Trophoblast cell (in vitro differentiated cells and primary cell): ENCODE results near the gene ZBTB43.

ENCODE experiments used
- DNase-seq, 2 donors: peaks; one replicate each; pipeline ENCODE4 v3.0.0-alpha.2; 2016
- H2AFZ ChIP-seq: 2 replicates; pipeline ENCODE4 v1.6.1; 2013; ENCODE audit warnings: low read length, moderate library complexity, mild to moderate bottlenecking; ENCODE audit not compliant: insufficient read depth, poor library complexity
- H2AK5ac ChIP-seq: 2 replicates; pipeline ENCODE4 v1.6.1; 2013; ENCODE audit warnings: mild to moderate bottlenecking, low read length
- H2BK120ac ChIP-seq: 2 replicates; pipeline ENCODE4 v1.6.1; 2013; ENCODE audit warnings: low read length, mild to moderate bottlenecking, moderate library complexity; ENCODE audit not compliant: insufficient read depth, poor library complexity
- H2BK12ac ChIP-seq: 2 replicates; pipeline ENCODE4 v1.6.1; 2013; ENCODE audit warnings: mild to moderate bottlenecking, low read length, moderate library complexity
- H2BK5ac ChIP-seq: 2 replicates; pipeline ENCODE4 v1.6.1; 2013; ENCODE audit warnings: low read length, low read depth, moderate library complexity, mild to moderate bottlenecking; ENCODE audit not compliant: poor library complexity
- H3K14ac ChIP-seq: 2 replicates; pipeline ENCODE4 v1.6.1; 2013; ENCODE audit warnings: mild to moderate bottlenecking, low read length
- H3K18ac ChIP-seq: 2 replicates; pipeline ENCODE4 v1.6.1; 2013; ENCODE audit warnings: mild to moderate bottlenecking, low read length
- H3K23ac ChIP-seq: 2 replicates; pipeline ENCODE4 v1.6.1; 2013; ENCODE audit warnings: low read length
- H3K27ac ChIP-seq: 2 replicates; pipeline ENCODE4 v1.5.1; 2013; ENCODE audit warnings: low read depth, mild to moderate bottlenecking, inconsistent platforms, low read length, moderate library complexity
- H3K27me3 ChIP-seq: 2 replicates; pipeline ENCODE4 v1.6.1; 2013; ENCODE audit warnings: inconsistent platforms, mild to moderate bottlenecking, low read length, moderate library complexity; ENCODE audit not compliant: insufficient read depth
- H3K36me3 ChIP-seq, 2 experiments: 1 replicate in 1 of 2; 2 replicates in 1 of 2; pipeline ENCODE4 v1.6.1; 2013; ENCODE audit warnings: low read length in 2 of 2, mild to moderate bottlenecking in 2 of 2, moderate library complexity in 1 of 2; ENCODE audit not compliant: insufficient read depth in 2 of 2, control insufficient read depth in 1 of 2
- H3K4ac ChIP-seq: 2 replicates; pipeline ENCODE4 v1.6.1; 2013; ENCODE audit warnings: low read depth, mild to moderate bottlenecking, low read length, moderate library complexity
- H3K4me1 ChIP-seq, 2 experiments: 1 replicate in 1 of 2; 2 replicates in 1 of 2; pipeline ENCODE4 v1.6.1; 2013; ENCODE audit warnings: low read length in 2 of 2, mild to moderate bottlenecking in 2 of 2, moderate library complexity in 1 of 2; ENCODE audit not compliant: insufficient read depth in 2 of 2, control insufficient read depth in 1 of 2
- H3K4me2 ChIP-seq: 2 replicates; pipeline ENCODE4 v1.6.1; 2013; ENCODE audit warnings: inconsistent platforms, mild to moderate bottlenecking, low read length, moderate library complexity
- H3K4me3 ChIP-seq: 2 replicates; pipeline ENCODE4 v1.5.1; 2013; ENCODE audit warnings: mild to moderate bottlenecking, low read depth, low read length, inconsistent platforms
- H3K79me1 ChIP-seq: one replicate; pipeline ENCODE4 v1.6.1; 2013; ENCODE audit warnings: low read length
- H3K79me2 ChIP-seq: 2 replicates; pipeline ENCODE4 v1.6.1; 2013; ENCODE audit warnings: low read length, mild to moderate bottlenecking; ENCODE audit not compliant: control insufficient read depth, insufficient read depth, poor library complexity
- H3K9ac ChIP-seq: 2 replicates; pipeline ENCODE4 v1.6.1; 2013; ENCODE audit warnings: mild to moderate bottlenecking, low read length
- H3K9me3 ChIP-seq: 2 replicates; pipeline ENCODE4 v1.6.1; 2013; ENCODE audit warnings: low read depth, mild to moderate bottlenecking, control low read depth, inconsistent platforms, low read length; ENCODE audit not compliant: insufficient read depth
- H4K12ac ChIP-seq: 2 replicates; pipeline ENCODE4 v1.6.1; 2013; ENCODE audit warnings: low read depth, mild to moderate bottlenecking, low read length, moderate library complexity
- H4K8ac ChIP-seq: 2 replicates; pipeline ENCODE4 v1.6.1; 2013; ENCODE audit warnings: low read depth, mild to moderate bottlenecking, low read length, moderate library complexity
- H4K91ac ChIP-seq: one replicate; pipeline ENCODE4 v1.6.1; 2013; ENCODE audit warnings: low read depth, mild to moderate bottlenecking, low read length, moderate library complexity
- WGBS: extraction: QIAGEN DNeasy Blood & Tissue Kit; methylation state at CpG from one replicate; pipeline ENCODE4 v1.1.7; 2013; ENCODE audit warnings: missing lambda C conversion rate; ENCODE audit not compliant: insufficient read length, insufficient coverage; ENCODE audit errors: extremely low coverage; 5-methylcytosine and 5-hydroxymethylcytosine counted together

Gene ZBTB43

GRCh38 chr9:126869368-126869767 lies 64.5 kb downstream of the ZBTB43 start:
- H2AFZ ChIP-seq = peak overlapping the region; percentile 6
- no peak overlapping the region for H3K4me3 ChIP-seq
- no peaks in the 10 kb centered on the region for H3K79me1 ChIP-seq
- H3K27me3 ChIP-seq = no peaks in the 10 kb centered on the region
- H4K8ac ChIP-seq = no peak overlapping the region
- H2BK120ac ChIP-seq = no peak overlapping the region
- H2BK5ac ChIP-seq = no peak overlapping the region
- H2BK12ac ChIP-seq = no peak overlapping the region
- H3K27ac ChIP-seq = no peak overlapping the region
- peaks cover 14 to 18% of the 10 kb centered on the region in 2 experiments for H3K36me3 ChIP-seq
- peaks cover 2 to 5% of the 10 kb centered on the region in 2 experiments for H3K4me1 ChIP-seq
- H4K91ac ChIP-seq = no peak overlapping the region
- H3K9me3 ChIP-seq = no peaks in the 10 kb centered on the region
- DNase-seq = no peak
- no peak overlapping the region for H2AK5ac ChIP-seq
- no peak overlapping the region for H3K14ac ChIP-seq
- no CpG with 5 or more reads among the region's 7 CpGs for WGBS
- H3K4me2 ChIP-seq = no peak overlapping the region
- peaks cover 3% of the 10 kb centered on the region for H3K79me2 ChIP-seq
- H3K4ac ChIP-seq = peak overlapping the region; percentile 89
- H3K23ac ChIP-seq = no peak overlapping the region
- no peak overlapping the region for H4K12ac ChIP-seq
- no peak overlapping the region for H3K9ac ChIP-seq
- H3K18ac ChIP-seq = peak overlapping the region; percentile 11

GRCh38 chr9:126872516-126872915 lies 67.7 kb downstream of the ZBTB43 start:
- no peak overlapping the region for H3K4ac ChIP-seq
- no peak overlapping the region for H2BK5ac ChIP-seq
- H3K23ac ChIP-seq = no peak overlapping the region
- no peak overlapping the region for H3K4me3 ChIP-seq
- no peak overlapping the region for H4K8ac ChIP-seq
- H4K91ac ChIP-seq = no peak overlapping the region
- no peak overlapping the region for H3K4me2 ChIP-seq
- H3K9ac ChIP-seq = no peak overlapping the region
- no peak for DNase-seq
- H3K27me3 ChIP-seq = no peaks in the 10 kb centered on the region
- peaks cover 2 to 7% of the 10 kb centered on the region in 2 experiments for H3K4me1 ChIP-seq
- WGBS = no CpG with 5 or more reads among the region's 4 CpGs
- H3K79me1 ChIP-seq = no peaks in the 10 kb centered on the region
- no peak overlapping the region for H3K14ac ChIP-seq
- no peak overlapping the region for H2BK120ac ChIP-seq
- H2AFZ ChIP-seq = no peak overlapping the region
- peaks cover 7 to 10% of the 10 kb centered on the region in 2 experiments for H3K36me3 ChIP-seq
- H2BK12ac ChIP-seq = no peak overlapping the region
- no peaks in the 10 kb centered on the region for H3K9me3 ChIP-seq
- H3K18ac ChIP-seq = no peak overlapping the region
- no peak overlapping the region for H3K27ac ChIP-seq
- peaks cover 2% of the 10 kb centered on the region for H3K79me2 ChIP-seq
- no peak overlapping the region for H2AK5ac ChIP-seq
- H4K12ac ChIP-seq = no peak overlapping the region

GRCh38 chr9:126874546-126875314 lies 69.9 kb downstream of the ZBTB43 start:
- Histone ChIP-seq H3K9ac (no peak overlapping the region), H2AFZ (no peak overlapping the region), H4K8ac (no peak overlapping the region), H2BK5ac (no peak overlapping the region), H3K27me3 (no peaks in the 10 kb centered on the region), H3K79me2 (no peaks in the 10 kb centered on the region), H4K12ac (no peak overlapping the region), H3K4me1 (peaks cover 2 to 7% of the 10 kb centered on the region in 2 experiments), H3K4me3 (no peak overlapping the region), H2AK5ac (no peak overlapping the region), H3K23ac (no peak overlapping the region), H3K36me3 (peaks cover 6 to 9% of the 10 kb centered on the region in 2 experiments), H3K14ac (no peak overlapping the region), H3K4me2 (no peak overlapping the region), H3K18ac (no peak overlapping the region), H3K79me1 (no peaks in the 10 kb centered on the region), H3K27ac (no peak overlapping the region), H2BK120ac (no peak overlapping the region), H2BK12ac (no peak overlapping the region), H3K4ac (no peak overlapping the region), H3K9me3 (no peaks in the 10 kb centered on the region), H4K91ac (no peak overlapping the region)
- DNase-seq = peak in 1 of 2 donors; percentile 58
- WGBS = no CpG with 5 or more reads among the region's 9 CpGs

DNA sequence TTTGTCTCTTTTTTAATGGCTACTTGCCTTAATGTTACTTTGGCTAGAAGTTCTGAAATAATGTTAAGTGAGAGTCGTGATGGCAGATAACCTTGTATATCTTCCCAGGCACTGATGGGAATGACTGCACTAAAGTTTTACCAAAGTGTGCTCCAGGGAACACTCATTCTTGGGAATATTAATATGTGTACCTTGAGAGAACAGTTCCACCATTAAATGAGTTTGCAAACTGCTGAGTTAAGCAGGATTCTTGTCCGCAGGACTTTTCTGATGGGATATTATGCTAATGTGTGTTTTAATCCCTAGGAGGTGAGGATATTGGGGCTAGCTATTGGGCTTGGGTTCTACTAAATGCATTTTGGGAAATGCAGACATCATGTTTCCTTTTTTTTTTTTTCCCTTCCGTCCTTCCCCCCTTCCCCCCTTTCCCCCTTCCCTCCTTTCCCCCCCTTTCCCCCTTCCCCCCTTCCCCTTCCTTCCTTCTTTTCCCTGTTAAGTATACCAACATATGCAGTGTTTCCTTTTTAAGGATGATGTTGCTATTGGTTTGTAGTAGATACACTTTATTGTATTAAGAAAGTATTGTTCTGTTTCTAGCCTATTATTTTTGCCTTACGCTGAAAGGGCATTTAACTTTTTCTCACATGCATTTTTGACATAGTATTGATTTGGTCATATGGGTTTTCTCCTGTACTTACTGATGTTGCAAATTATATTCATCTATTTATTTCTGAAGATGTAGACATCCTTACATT lies 71.1 kb downstream of the ZBTB43 start:
- peaks cover 2 to 7% of the 10 kb centered on the region in 2 experiments for H3K4me1 ChIP-seq
- no peak overlapping the region for H2BK120ac ChIP-seq
- H3K79me2 ChIP-seq = no peaks in the 10 kb centered on the region
- no peak overlapping the region for H3K14ac ChIP-seq
- H4K91ac ChIP-seq = no peak overlapping the region
- H3K23ac ChIP-seq = no peak overlapping the region
- H3K4me3 ChIP-seq = no peak overlapping the region
- no peak overlapping the region for H4K12ac ChIP-seq
- WGBS = no CpG with 5 or more reads among the region's 4 CpGs
- H3K18ac ChIP-seq = no peak overlapping the region
- peaks cover 18 to 19% of the 10 kb centered on the region in 2 experiments for H3K36me3 ChIP-seq
- H3K4me2 ChIP-seq = no peak overlapping the region
- no peak overlapping the region for H2AFZ ChIP-seq
- no peak overlapping the region for H3K9ac ChIP-seq
- no peak overlapping the region for H2BK12ac ChIP-seq
- H2BK5ac ChIP-seq = no peak overlapping the region
- no peak overlapping the region for H4K8ac ChIP-seq
- peak in 1 of 2 donors; percentile 8 for DNase-seq
- H3K9me3 ChIP-seq = no peaks in the 10 kb centered on the region
- H3K4ac ChIP-seq = no peak overlapping the region
- no peak overlapping the region for H2AK5ac ChIP-seq
- H3K27me3 ChIP-seq = no peaks in the 10 kb centered on the region
- no peak overlapping the region for H3K27ac ChIP-seq
- no peaks in the 10 kb centered on the region for H3K79me1 ChIP-seq
